GM23338 (cell line): Measurements from ENCODE around the gene IQGAP2. TPM values are rescaled to one million over a fixed set of nuclear protein-coding genes. Genes with fewer than 3 reads are reported as not detected.

Experiments used
- ATAC-seq: fragments of 200-7000 bp; cut with Tn5 transposase; 3 replicates; pipeline ENCODE4 v1.9.1; 2020
- DNase-seq: peaks from one replicate; pipeline ENCODE4 v3.0.0-alpha.2; 2015; ENCODE audit warnings: low spot score
- H2AFZ ChIP-seq: fragments of 200-600 bp; sonication (generic); 2 replicates; pipeline ENCODE4 v1.8.0; 2016; ENCODE audit warnings: antibody characterized with exemption, mild to moderate bottlenecking, moderate library complexity
- H3F3A ChIP-seq: fragments of 200-600 bp; sonication (generic); replicated peaks from 2 replicates; pipeline ENCODE4 v1.8.0; 2017; ENCODE audit warnings: antibody characterized with exemption, mixed run types, low read depth
- H3K27ac ChIP-seq: fragments of 200-600 bp; sonication (generic); 2 replicates; pipeline ENCODE4 v1.6.1; 2016; ENCODE audit warnings: low read depth
- H3K27me3 ChIP-seq: fragments of 200-600 bp; sonication (generic); 2 replicates; pipeline ENCODE4 v1.8.0; 2016; ENCODE audit warnings: mild to moderate bottlenecking, mixed run types, moderate library complexity; ENCODE audit not compliant: insufficient read depth
- H3K36me3 ChIP-seq: fragments of 200-600 bp; sonication (generic); 2 replicates; pipeline ENCODE4 v1.8.0; 2016; ENCODE audit warnings: mild to moderate bottlenecking; ENCODE audit not compliant: insufficient read depth
- H3K4me1 ChIP-seq: fragments of 200-600 bp; sonication (generic); 2 replicates; pipeline ENCODE4 v1.8.0; 2016; ENCODE audit warnings: mild to moderate bottlenecking, moderate library complexity; ENCODE audit not compliant: insufficient read depth
- H3K4me2 ChIP-seq: fragments of 200-600 bp; sonication (generic); 2 replicates; pipeline ENCODE4 v1.7.1; 2017; ENCODE audit warnings: mixed run types
- H3K4me3 ChIP-seq: fragments of 200-600 bp; sonication (generic); 2 replicates; pipeline ENCODE4 v1.6.1; 2016; ENCODE audit warnings: mixed run types
- H3K79me2 ChIP-seq: fragments of 200-600 bp; sonication (generic); replicated peaks from 2 replicates; pipeline ENCODE4 v1.8.0; 2017; ENCODE audit warnings: mild to moderate bottlenecking; ENCODE audit not compliant: insufficient read depth
- H3K9me2 ChIP-seq: fragments of 200-600 bp; sonication (generic); 2 replicates; pipeline ENCODE4 v1.8.0; 2017; ENCODE audit not compliant: insufficient read depth
- H4K20me1 ChIP-seq: fragments of 200-600 bp; sonication (generic); replicated peaks from 2 replicates; pipeline ENCODE4 v1.8.0; 2017; ENCODE audit warnings: mild to moderate bottlenecking; ENCODE audit not compliant: insufficient read depth
- H3K27ac Mint-ChIP-seq: 2 replicates; pipeline ENCODE4 v1.8.0; 2020; ENCODE audit warnings: inconsistent platforms, mild to moderate bottlenecking, moderate library complexity, mixed read lengths
- H3K27me3 Mint-ChIP-seq: 3 replicates; pipeline ENCODE4 v1.8.0; 2022; ENCODE audit warnings: low read depth, mild to moderate bottlenecking, moderate library complexity, mixed read lengths, inconsistent platforms; ENCODE audit not compliant: insufficient read depth, poor library complexity
- H3K36me3 Mint-ChIP-seq: 3 replicates; pipeline ENCODE4 v1.8.0; 2021; ENCODE audit warnings: low read depth, mild to moderate bottlenecking, inconsistent platforms, moderate library complexity, mixed read lengths
- H3K4me1 Mint-ChIP-seq: 3 replicates; pipeline ENCODE4 v1.8.0; 2020; ENCODE audit warnings: mild to moderate bottlenecking, inconsistent platforms, mixed read lengths
- H3K4me3 Mint-ChIP-seq: 3 replicates; pipeline ENCODE4 v1.8.0; 2021; ENCODE audit warnings: moderate library complexity, mild to moderate bottlenecking, inconsistent platforms, mixed read lengths
- H3K9me3 Mint-ChIP-seq: 3 replicates; pipeline ENCODE4 v1.8.0; 2020; ENCODE audit warnings: moderate library complexity, mild to moderate bottlenecking, inconsistent platforms, mixed read lengths
- CREB1 ChIP-seq: fragments of 250-450 bp; sonication (Bioruptor Pico); IDR thresholded peaks from 2 replicates; pipeline ENCODE4 v1.5.0; 2020; ENCODE audit warnings: low read depth, mild to moderate bottlenecking, moderate library complexity
- CTCF ChIP-seq, 2 experiments: fragments of 200-600 bp in 1 of 2; sonication (generic) in 1 of 2; conservative IDR thresholded peaks; 2 replicates each; pipeline versions ENCODE4 v1.5.1 to v1.6.1; 2016 to 2017; ENCODE audit warnings: antibody characterized with exemption in 2 of 2, low read depth in 2 of 2, mild to moderate bottlenecking in 2 of 2, moderate library complexity in 1 of 2
- ETS1 ChIP-seq: IDR thresholded peaks from 2 replicates; pipeline ENCODE4 v1.6.1; 2016; ENCODE audit warnings: antibody characterized with exemption
- EZH2 ChIP-seq: fragments of 200-600 bp; sonication (generic); IDR thresholded peaks from one replicate; pipeline ENCODE4 v1.8.0; 2017; ENCODE audit warnings: antibody characterized with exemption, mild to moderate bottlenecking, low read depth; ENCODE audit not compliant: unreplicated experiment
- EZH2phosphoT487 ChIP-seq: fragments of 200-600 bp; sonication (generic); IDR thresholded peaks from one replicate; pipeline ENCODE4 v1.8.1; 2018; ENCODE audit warnings: antibody characterized with exemption; ENCODE audit not compliant: unreplicated experiment
- JUNB ChIP-seq: IDR thresholded peaks from one replicate; pipeline ENCODE4 v1.6.1; 2016; ENCODE audit warnings: antibody characterized with exemption; ENCODE audit not compliant: unreplicated experiment
- REST ChIP-seq: IDR thresholded peaks from one replicate; pipeline ENCODE4 v1.6.1; 2018; ENCODE audit warnings: antibody characterized with exemption; ENCODE audit not compliant: unreplicated experiment
- ZNF114 ChIP-seq: fragments of 250-450 bp; sonication (Bioruptor Pico); IDR thresholded peaks from 2 replicates; pipeline ENCODE4 v1.5.0; 2020; ENCODE audit warnings: mild to moderate bottlenecking, moderate library complexity
- ZNF331 ChIP-seq: fragments of 250-450 bp; sonication (Bioruptor Pico); IDR thresholded peaks from 2 replicates; pipeline ENCODE4 v1.5.0; 2020; ENCODE audit warnings: low read depth, mild to moderate bottlenecking, moderate library complexity
- ZNF462 ChIP-seq: fragments of 250-450 bp; sonication (Bioruptor Pico); IDR thresholded peaks from 2 replicates; pipeline ENCODE4 v1.5.0; 2020; ENCODE audit warnings: mild to moderate bottlenecking, moderate library complexity
- polyA plus RNA-seq: library from polyadenylated mRNA; unstranded; fragments of >200 nt; fragmentation: Nextera tagmentation; extraction: Ambion mirVana; gene quantifications from 2 replicates; pipeline ENCODE4 v1.2.1, GENCODE V29; 2016
- total RNA-seq: library from RNA; depleted of rRNA; stranded (reverse); fragments of >200 nt; shearing (Covaris generic); gene quantifications from 2 replicates; pipeline ENCODE4 v1.2.3, GENCODE V29; 2014

Gene IQGAP2
- total and polyA plus RNA-seq, 2 experiments from 2014 or later: 60.0 to 86.5 TPM

- no peak overlapping the region for H3K27ac ChIP-seq
- no peak overlapping the region for H2AFZ ChIP-seq
- H3K9me2 ChIP-seq: no peaks in the 10 kb centered on the region
- H4K20me1 ChIP-seq: no peaks in the 10 kb centered on the region
- no peaks in the 10 kb centered on the region for H3K9me3 Mint-ChIP-seq
- H3K36me3 ChIP-seq: no peaks in the 10 kb centered on the region; the same call in 1 of the 2 replicates
- no peak overlapping the region for H3K27ac Mint-ChIP-seq
- peaks cover 10% of the 10 kb centered on the region for H3K4me1 Mint-ChIP-seq
- no peaks in the 10 kb centered on the region for H3K36me3 Mint-ChIP-seq
- H3K4me3 ChIP-seq: no peak overlapping the region
- no peaks in the 10 kb centered on the region for H3K79me2 ChIP-seq
- peaks cover 2% of the 10 kb centered on the region for H3K27me3 Mint-ChIP-seq
- H3K4me3 Mint-ChIP-seq: no peak overlapping the region
- no peaks in the 10 kb centered on the region for H3F3A ChIP-seq
- H3K4me1 ChIP-seq: no peaks in the 10 kb centered on the region; the same call in 1 of the 2 replicates
- TF ChIP-seq CREB1 (CRISPR knock-in tag): no peak
- TF ChIP-seq ZNF331 (CRISPR knock-in tag): no peak
- TF ChIP-seq JUNB: no peak
- no peak for TF ChIP-seq EZH2
- no peak for TF ChIP-seq EZH2phosphoT487
- no peak for TF ChIP-seq ZNF114
- TF ChIP-seq REST: no peak
- TF ChIP-seq CTCF (conservative IDR thresholded peaks at IDR 0.05; ENCODE audit: low read depth in 2 of 2): no peak
- DNase-seq: no peak
- no peaks in the 10 kb centered on the region for H3K27me3 ChIP-seq
- ATAC-seq: no peak
- H3K4me2 ChIP-seq: no peak overlapping the region
Observed at GRCh38 chr5:76376866-76377230, 26.2 kb upstream of the IQGAP2 start.

GRCh38 chr5:76378355-76378754 lies 24.7 kb upstream of the IQGAP2 start:
- DNase-seq (no peak), ATAC-seq (no peak)
- Histone ChIP-seq H3K27me3 (no peaks in the 10 kb centered on the region), H2AFZ (no peak overlapping the region), H3K79me2 (no peaks in the 10 kb centered on the region), H3K4me2 (no peak overlapping the region), H3K36me3 (no peaks in the 10 kb centered on the region; the same call in 1 of the 2 replicates), H3K4me3 (no peak overlapping the region), H4K20me1 (no peaks in the 10 kb centered on the region), H3K9me2 (no peaks in the 10 kb centered on the region), H3K27ac (no peak overlapping the region), H3K4me1 (no peaks in the 10 kb centered on the region), H3F3A (no peaks in the 10 kb centered on the region)
- TF ChIP-seq ZNF462 (CRISPR knock-in tag) (no peak), EZH2phosphoT487 (no peak), ETS1 (no peak)
- Mint-ChIP-seq H3K27ac (no peak overlapping the region), H3K4me3 (no peak overlapping the region), H3K36me3 (no peaks in the 10 kb centered on the region; the same call in 2 of the 3 replicates), H3K9me3 (no peaks in the 10 kb centered on the region; the same call in 2 of the 3 replicates), H3K27me3 (peaks cover 2% of the 10 kb centered on the region), H3K4me1 (peaks cover 3% of the 10 kb centered on the region)
